Upper lobe of left lung (tissue), 6 donors: ENCODE measurements around the gene MDK. TPM values are rescaled to one million over a fixed set of nuclear protein-coding genes. Genes with fewer than 3 reads are reported as not detected.

Experiments
- ATAC-seq, 2 donors: fragments of 200-7000 bp; cut with Tn5 transposase; one replicate each; pipeline ENCODE4 v1.9.1; 2022; ENCODE audit warnings: mild to moderate bottlenecking in 2 of 2, moderate library complexity in 2 of 2; ENCODE audit not compliant: low FRiP score in 2 of 2
- DNase-seq, 2 donors: peaks; one replicate each; pipeline ENCODE4 v3.0.0-alpha.2; 2019 to 2020
- H3K27ac ChIP-seq, 4 donors: fragments of 200-600 bp; sonication (generic); one replicate each; pipeline ENCODE4 v1.5.1; 2016 to 2019
- H3K27me3 ChIP-seq, 4 donors: fragments of 200-600 bp; sonication (generic); one replicate each; pipeline ENCODE4 v1.5.1; 2017 to 2019
- H3K36me3 ChIP-seq, 4 donors: fragments of 200-600 bp; sonication (generic); one replicate each; pipeline ENCODE4 v1.5.1; 2016 to 2019
- H3K4me1 ChIP-seq, 4 donors: fragments of 200-600 bp; sonication (generic); one replicate each; pipeline ENCODE4 v1.5.1; 2018 to 2019
- H3K4me3 ChIP-seq, 4 donors: fragments of 200-600 bp; sonication (generic); one replicate each; pipeline ENCODE4 v1.5.1; 2017 to 2019; ENCODE audit warnings: mild to moderate bottlenecking in 2 of 4, moderate library complexity in 1 of 4
- H3K9me3 ChIP-seq, 4 donors: fragments of 200-600 bp; sonication (generic); one replicate each; pipeline ENCODE4 v1.5.1; 2018 to 2019
- EP300 ChIP-seq, 4 donors: sonication (generic); formaldehyde crosslinking; IDR thresholded peaks; one replicate each; pipeline ENCODE4 v1.5.1; 2017; ENCODE audit warnings: antibody characterized with exemption in 4 of 4, control low read depth in 2 of 4
- POLR2A ChIP-seq, 4 donors: fragments of 450-650 bp; IDR thresholded peaks; one replicate each; pipeline ENCODE4 v1.5.1; 2016 to 2017; ENCODE audit warnings: antibody characterized with exemption in 4 of 4, mild to moderate bottlenecking in 2 of 4
- POLR2AphosphoS5 ChIP-seq, 2 donors: sonication (generic); formaldehyde crosslinking; IDR thresholded peaks; one replicate each; pipeline ENCODE4 v1.5.1; 2017; ENCODE audit warnings: antibody characterized with exemption in 2 of 2
- WGBS, 2 donors: methylation state at CpG; one replicate each; pipeline ENCODE4 v1.1.5; 2017 to 2018; 5-methylcytosine and 5-hydroxymethylcytosine counted together
- total RNA-seq, 6 donors: library from RNA; depleted of rRNA in 4 of 6; stranded (reverse); fragments of >200 nt in 4 of 6; gene quantifications; one replicate each; pipeline versions ENCODE4 v1.1.0 to v1.2.1, GENCODE V29; 2016 to 2021
- TF ChIP-seq, protein P1 (sequence below), 6 experiments: fragments of 450-650 bp in 4 of 6; fragments of 200-600 bp in 2 of 6; sonication (generic) in 2 of 6; IDR thresholded peaks; one replicate each; pipeline ENCODE4 v1.5.1; 2016 to 2019; ENCODE audit warnings: antibody characterized with exemption in 6 of 6
- donor health status: DM: no; HTN: no; CAD: no; lungs with moderate emphysema.
- donor health status: DM: no; HTN: yes; CAD: no; lungs with severe emphysema.

The MDK gene
- total RNA-seq, 6 donors from 2014 or later: 14.3 to 44.8 (median 34.1) TPM; not detected in 1

DNA sequence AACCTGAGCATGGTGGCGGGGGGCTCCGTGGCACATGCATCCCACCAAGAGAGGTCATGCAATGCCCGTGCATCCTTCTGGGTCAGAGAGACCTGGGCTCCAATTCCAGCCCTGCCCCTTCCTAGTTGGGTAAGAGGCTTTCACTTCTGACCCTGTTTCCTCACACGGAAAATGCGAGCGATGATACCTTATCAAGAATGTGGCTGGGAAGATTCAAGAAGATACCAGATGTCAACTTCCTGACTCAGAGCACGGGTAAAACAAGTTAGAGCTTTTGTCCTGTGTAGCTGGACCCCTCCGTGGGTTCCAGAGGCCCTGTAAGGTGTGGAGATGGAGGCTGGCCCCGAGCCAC, 42.9 kb upstream of the MDK start:
- peak overlapping the region; percentile 50 to 90 (median 82) for H3K27ac ChIP-seq

GRCh38 chr11:46338988-46339666, 42.3 kb upstream of the MDK start:
- WGBS, 2 donors: 25 to 33% methylated on average over 10 to 16 of the region's 16 CpGs
- Histone ChIP-seq H3K36me3 (no peaks in the 10 kb centered on the region), H3K9me3 (no peaks in the 10 kb centered on the region), H3K4me1 (peaks cover 45 to 68% (median 61%) of the 10 kb centered on the region in 4 donors), H3K27me3 (no peaks in the 10 kb centered on the region), H3K27ac (peak overlapping the region; percentile 50 to 90 (median 82)), H3K4me3 (peak overlapping the region in 3 of 4 donors; percentile 7 to 43 (median 22))
- DNase-seq: peak in 1 of 2 donors; percentile 67
- TF ChIP-seq, protein P1, sequence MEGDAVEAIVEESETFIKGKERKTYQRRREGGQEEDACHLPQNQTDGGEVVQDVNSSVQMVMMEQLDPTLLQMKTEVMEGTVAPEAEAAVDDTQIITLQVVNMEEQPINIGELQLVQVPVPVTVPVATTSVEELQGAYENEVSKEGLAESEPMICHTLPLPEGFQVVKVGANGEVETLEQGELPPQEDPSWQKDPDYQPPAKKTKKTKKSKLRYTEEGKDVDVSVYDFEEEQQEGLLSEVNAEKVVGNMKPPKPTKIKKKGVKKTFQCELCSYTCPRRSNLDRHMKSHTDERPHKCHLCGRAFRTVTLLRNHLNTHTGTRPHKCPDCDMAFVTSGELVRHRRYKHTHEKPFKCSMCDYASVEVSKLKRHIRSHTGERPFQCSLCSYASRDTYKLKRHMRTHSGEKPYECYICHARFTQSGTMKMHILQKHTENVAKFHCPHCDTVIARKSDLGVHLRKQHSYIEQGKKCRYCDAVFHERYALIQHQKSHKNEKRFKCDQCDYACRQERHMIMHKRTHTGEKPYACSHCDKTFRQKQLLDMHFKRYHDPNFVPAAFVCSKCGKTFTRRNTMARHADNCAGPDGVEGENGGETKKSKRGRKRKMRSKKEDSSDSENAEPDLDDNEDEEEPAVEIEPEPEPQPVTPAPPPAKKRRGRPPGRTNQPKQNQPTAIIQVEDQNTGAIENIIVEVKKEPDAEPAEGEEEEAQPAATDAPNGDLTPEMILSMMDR (IDR thresholded peaks at IDR 0.05): no peak
- no peak for TF ChIP-seq POLR2AphosphoS5 (IDR thresholded peaks at IDR 0.05)
- TF ChIP-seq POLR2A (IDR thresholded peaks at IDR 0.05): no peak
- TF ChIP-seq EP300 (IDR thresholded peaks at IDR 0.05): no peak
- ATAC-seq: peak; percentile 31 to 49

More for the DNA sequence above, 42.9 kb upstream of the MDK start:
- TF ChIP-seq POLR2AphosphoS5 (IDR thresholded peaks at IDR 0.05): no peak
- no peak for TF ChIP-seq EP300 (IDR thresholded peaks at IDR 0.05)
- no peak for TF ChIP-seq POLR2A (IDR thresholded peaks at IDR 0.05)
- TF ChIP-seq, protein P1 (IDR thresholded peaks at IDR 0.05): no peak
- Histone ChIP-seq H3K4me1 (peaks cover 46 to 73% (median 58%) of the 10 kb centered on the region in 4 donors), H3K9me3 (no peaks in the 10 kb centered on the region), H3K36me3 (no peaks in the 10 kb centered on the region), H3K27me3 (peaks cover 0 to 2% (median 0%) of the 10 kb centered on the region in 4 donors), H3K4me3 (peak overlapping the region in 3 of 4 donors; percentile 7 to 43 (median 22))
- DNase-seq (no peak), ATAC-seq (no peak)
- WGBS, 2 donors: 21 to 31% methylated on average over 8 to 9 of the region's 9 CpGs

DNA sequence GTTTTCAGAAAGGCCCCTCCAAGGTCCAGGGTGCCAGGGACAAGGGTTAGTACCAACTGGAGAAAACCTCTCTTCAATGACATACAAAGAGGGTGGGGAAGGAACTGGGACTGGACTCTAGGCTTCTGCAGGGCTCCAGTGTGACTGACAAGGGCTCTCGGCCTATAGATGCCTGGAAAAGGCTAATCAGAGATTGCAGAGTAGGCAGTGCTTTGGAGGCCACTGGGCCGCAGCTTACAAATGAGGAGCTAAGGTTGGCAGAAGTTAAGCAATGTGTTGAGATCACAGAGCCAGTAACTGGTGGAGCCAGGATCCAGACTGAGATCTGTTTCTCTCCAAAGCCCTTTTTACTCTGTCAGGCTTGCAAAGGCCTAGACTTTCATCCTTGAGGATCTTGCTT, 41.7 kb upstream of the MDK start:
- Histone ChIP-seq H3K4me1 (peaks cover 45 to 73% (median 66%) of the 10 kb centered on the region in 4 donors), H3K36me3 (no peaks in the 10 kb centered on the region), H3K9me3 (no peaks in the 10 kb centered on the region), H3K27me3 (no peaks in the 10 kb centered on the region), H3K4me3 (no peak overlapping the region), H3K27ac (peak overlapping the region; percentile 50 to 90 (median 82))
- DNase-seq (no peak), ATAC-seq (no peak)
- 41 to 53% methylated on average over 2 of the region's 2 CpGs for WGBS, 2 donors
- TF ChIP-seq POLR2A (IDR thresholded peaks at IDR 0.05) (no peak), POLR2AphosphoS5 (IDR thresholded peaks at IDR 0.05) (no peak), EP300 (IDR thresholded peaks at IDR 0.05) (no peak)
- TF ChIP-seq, protein P1 (IDR thresholded peaks at IDR 0.05): no peak

DNA sequence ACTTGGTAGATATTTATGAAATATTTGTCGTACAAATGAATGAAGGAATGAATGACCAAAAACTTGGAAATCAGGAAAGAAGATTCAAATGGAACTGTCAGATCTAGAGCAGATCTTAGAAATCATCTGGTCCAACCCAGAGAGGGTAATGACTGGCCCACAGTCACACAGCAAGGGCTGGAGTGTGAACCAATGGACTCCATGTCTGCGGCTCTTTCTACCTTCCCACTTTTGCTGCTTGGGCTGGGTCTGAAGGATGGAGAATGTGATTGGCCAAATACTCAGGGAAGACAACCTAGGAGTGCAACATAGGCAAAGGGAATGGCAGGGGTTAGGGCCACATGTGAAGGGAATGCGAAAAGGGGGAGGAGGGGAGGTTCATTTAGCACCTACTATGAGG, 40.0 kb upstream of the MDK start:
- Histone ChIP-seq H3K4me3 (no peak overlapping the region), H3K27me3 (no peaks in the 10 kb centered on the region), H3K27ac (peak overlapping the region in 3 of 4 donors; percentile 46 to 90 (median 85)), H3K36me3 (no peaks in the 10 kb centered on the region), H3K4me1 (peaks cover 50 to 90% (median 69%) of the 10 kb centered on the region in 4 donors), H3K9me3 (no peaks in the 10 kb centered on the region)
- no peak for TF ChIP-seq POLR2A (IDR thresholded peaks at IDR 0.05)
- TF ChIP-seq, protein P1 (IDR thresholded peaks at IDR 0.05): no peak
- TF ChIP-seq EP300 (IDR thresholded peaks at IDR 0.05): no peak
- no peak for TF ChIP-seq POLR2AphosphoS5 (IDR thresholded peaks at IDR 0.05)
- ATAC-seq (no peak), DNase-seq (no peak)
- WGBS, 2 donors: 92 to 95% methylated on average over 3 of the region's 3 CpGs
